H9 (cell line): ENCODE measurements around the gene CLDN22. TPM values are rescaled to one million over a fixed set of nuclear protein-coding genes. Genes with fewer than 3 reads are reported as not detected.

Source experiments
- DNase-seq: peaks from one replicate; pipeline ENCODE4 v3.0.0-alpha.2; 2017
- H2AFZ ChIP-seq: one replicate; pipeline ENCODE4 v1.6.1; 2013; ENCODE audit warnings: mild to moderate bottlenecking, low read length, control low read depth, moderate library complexity
- H2AK5ac ChIP-seq: 2 replicates; pipeline ENCODE4 v1.6.1; 2013; ENCODE audit warnings: low read length, control low read depth, mixed read lengths; ENCODE audit not compliant: insufficient read length
- H2BK120ac ChIP-seq: one replicate; pipeline ENCODE4 v1.6.1; 2013; ENCODE audit warnings: low read depth, mild to moderate bottlenecking, low read length, control low read depth, inconsistent platforms; ENCODE audit not compliant: poor library complexity, severe bottlenecking
- H2BK12ac ChIP-seq: 2 replicates; pipeline ENCODE4 v1.6.1; 2013; ENCODE audit warnings: low read length, control low read depth, mixed read lengths, low read depth; ENCODE audit not compliant: insufficient read length
- H2BK15ac ChIP-seq: 2 replicates; pipeline ENCODE4 v1.6.1; 2013; ENCODE audit warnings: low read depth, low read length, control low read depth
- H2BK20ac ChIP-seq: one replicate; pipeline ENCODE4 v1.6.1; 2013; ENCODE audit warnings: low read depth, mild to moderate bottlenecking, low read length, control low read depth, inconsistent platforms; ENCODE audit not compliant: poor library complexity, severe bottlenecking
- H2BK5ac ChIP-seq: 2 replicates; pipeline ENCODE4 v1.6.1; 2013; ENCODE audit warnings: low read length, control low read depth, mixed read lengths; ENCODE audit not compliant: insufficient read length
- H3K14ac ChIP-seq: 2 replicates; pipeline ENCODE4 v1.6.1; 2013; ENCODE audit warnings: low read length, control low read depth; ENCODE audit not compliant: insufficient read depth
- H3K18ac ChIP-seq: 2 replicates; pipeline ENCODE4 v1.6.1; 2013; ENCODE audit warnings: low read depth, mild to moderate bottlenecking, mixed read lengths, low read length, control low read depth; ENCODE audit not compliant: insufficient read length
- H3K23ac ChIP-seq: 2 replicates; pipeline ENCODE4 v1.6.1; 2013; ENCODE audit warnings: low read length, control low read depth, mixed read lengths, low read depth; ENCODE audit not compliant: insufficient read length
- H3K23me2 ChIP-seq: 2 replicates; pipeline ENCODE4 v1.6.1; 2013; ENCODE audit warnings: low read depth, mild to moderate bottlenecking, mixed read lengths, low read length, control low read depth; ENCODE audit not compliant: insufficient read length, poor library complexity, severe bottlenecking
- H3K27ac ChIP-seq: 2 replicates; pipeline ENCODE4 v1.5.1; 2013; ENCODE audit warnings: low read length, control low read depth, mixed read lengths, low read depth; ENCODE audit not compliant: insufficient read length
- H3K27me3 ChIP-seq: 2 replicates; pipeline ENCODE4 v1.6.1; 2013; ENCODE audit warnings: low read length, control low read depth, inconsistent platforms; ENCODE audit not compliant: insufficient read depth
- H3K4ac ChIP-seq: 2 replicates; pipeline ENCODE4 v1.6.1; 2013; ENCODE audit warnings: low read depth, mild to moderate bottlenecking, control low read depth, inconsistent platforms, low read length, moderate library complexity
- H3K4me1 ChIP-seq: 2 replicates; pipeline ENCODE4 v1.6.1; 2013; ENCODE audit warnings: low read length, control low read depth, inconsistent platforms; ENCODE audit not compliant: insufficient read depth
- H3K4me2 ChIP-seq: 2 replicates; pipeline ENCODE4 v1.6.1; 2013; ENCODE audit warnings: low read length, control low read depth, mixed read lengths; ENCODE audit not compliant: insufficient read length, insufficient read depth
- H3K56ac ChIP-seq: 2 replicates; pipeline ENCODE4 v1.6.1; 2013; ENCODE audit warnings: low read depth, mild to moderate bottlenecking, mixed read lengths, low read length, control low read depth; ENCODE audit not compliant: insufficient read length
- H3K79me1 ChIP-seq: 2 replicates; pipeline ENCODE4 v1.6.1; 2013; ENCODE audit warnings: low read depth, mild to moderate bottlenecking, moderate library complexity, low read length, control low read depth, inconsistent platforms; ENCODE audit not compliant: insufficient read depth, poor library complexity, severe bottlenecking
- H3K79me2 ChIP-seq: 2 replicates; pipeline ENCODE4 v1.6.1; 2013; ENCODE audit warnings: low read length, control low read depth, inconsistent platforms; ENCODE audit not compliant: insufficient read depth
- H3K9ac ChIP-seq: 2 replicates; pipeline ENCODE4 v1.6.1; 2013; ENCODE audit warnings: low read length, control low read depth, mixed read lengths; ENCODE audit not compliant: insufficient read length; ENCODE audit errors: extremely low read depth
- H3K9me3 ChIP-seq: one replicate; pipeline ENCODE4 v1.6.1; 2013; ENCODE audit warnings: low read depth, low read length, inconsistent platforms; ENCODE audit not compliant: control insufficient read depth
- H3T11ph ChIP-seq: one replicate; pipeline ENCODE4 v1.6.1; 2013; ENCODE audit warnings: mild to moderate bottlenecking, low read length, control low read depth, inconsistent platforms
- H4K20me1 ChIP-seq: one replicate; pipeline ENCODE4 v1.6.1; 2013; ENCODE audit not compliant: control insufficient read depth, insufficient read length, insufficient read depth
- H4K5ac ChIP-seq: 2 replicates; pipeline ENCODE4 v1.6.1; 2013; ENCODE audit warnings: low read depth, mild to moderate bottlenecking, mixed read lengths, low read length, control low read depth; ENCODE audit not compliant: insufficient read length
- H4K8ac ChIP-seq: replicated peaks from 2 replicates; pipeline ENCODE4 v1.6.1; 2013; ENCODE audit warnings: low read length, control low read depth, mixed read lengths, low read depth; ENCODE audit not compliant: insufficient read length
- H4K91ac ChIP-seq: 2 replicates; pipeline ENCODE4 v1.6.1; 2013; ENCODE audit warnings: low read depth, mild to moderate bottlenecking, moderate library complexity, mixed read lengths, low read length, control low read depth; ENCODE audit not compliant: insufficient read length
- H3K27ac Mint-ChIP-seq, 3 experiments: 2 replicates in 2 of 3; 3 replicates in 1 of 3; pipeline ENCODE4 v1.8.0; 2020 to 2021; ENCODE audit warnings: mixed read lengths in 3 of 3, mild to moderate bottlenecking in 1 of 3, moderate library complexity in 1 of 3
- H3K27me3 Mint-ChIP-seq: 2 replicates; pipeline ENCODE4 v1.8.0; 2021; ENCODE audit warnings: low read depth, mild to moderate bottlenecking, moderate library complexity, mixed read lengths
- H3K36me3 Mint-ChIP-seq, 3 experiments: 2 replicates in 2 of 3; 3 replicates in 1 of 3; pipeline ENCODE4 v1.8.0; 2020 to 2021; ENCODE audit warnings: low read depth in 3 of 3, mixed read lengths in 3 of 3; ENCODE audit not compliant: insufficient read depth in 1 of 3
- H3K4me1 Mint-ChIP-seq, 2 experiments: 2 replicates each; pipeline ENCODE4 v1.8.0; 2020; ENCODE audit warnings: mixed read lengths in 2 of 2
- H3K4me3 Mint-ChIP-seq, 2 experiments: 2 replicates in 1 of 2; 3 replicates in 1 of 2; pipeline ENCODE4 v1.8.0; 2020 to 2021; ENCODE audit warnings: mild to moderate bottlenecking in 2 of 2, mixed read lengths in 2 of 2, moderate library complexity in 1 of 2
- H3K9me3 Mint-ChIP-seq, 2 experiments: 2 replicates in 1 of 2; 3 replicates in 1 of 2; pipeline ENCODE4 v1.8.0; 2020; ENCODE audit warnings: mild to moderate bottlenecking in 2 of 2, mixed read lengths in 2 of 2, moderate library complexity in 1 of 2
- CTCF ChIP-seq: fragments of 200-600 bp; sonication (generic); conservative IDR thresholded peaks from 3 replicates; pipeline ENCODE4 v1.8.0; 2021; ENCODE audit warnings: antibody characterized with exemption, mild to moderate bottlenecking
- WGBS: extraction: QIAGEN DNeasy Blood & Tissue Kit; methylation state at CpG from one replicate; pipeline ENCODE4 v1.1.7; 2013; ENCODE audit warnings: missing lambda C conversion rate, low lambda C conversion rate, mixed read lengths; ENCODE audit not compliant: insufficient read length; ENCODE audit errors: extremely low coverage; 5-methylcytosine and 5-hydroxymethylcytosine counted together
- total RNA-seq: library from RNA; stranded (reverse); gene quantifications from 2 replicates; pipeline ENCODE4 v1.2.1, GENCODE V29; 2021

CLDN22 gene
- total RNA-seq, 1 experiment from 2014 or later: not detected

GRCh38 chr4:183314336-183314735 lies 5.7 kb downstream of the CLDN22 start:
- no peaks in the 10 kb centered on the region for H3K9me3 ChIP-seq
- H3K36me3 Mint-ChIP-seq: peaks cover 22 to 68% (median 51%) of the 10 kb centered on the region in 3 experiments

More at GRCh38 chr4:183314336-183314735, 5.7 kb downstream of the CLDN22 start:
- Histone ChIP-seq H3K14ac (no peak overlapping the region), H3K9ac (no peak overlapping the region), H3K23me2 (no peaks in the 10 kb centered on the region), H4K8ac (no peak overlapping the region), H2BK120ac (no peak overlapping the region), H3K79me1 (no peaks in the 10 kb centered on the region), H3K23ac (no peak overlapping the region), H3K4me2 (no peak overlapping the region), H4K91ac (no peak overlapping the region), H2AK5ac (no peak overlapping the region), H3K79me2 (no peaks in the 10 kb centered on the region), H3K27me3 (no peaks in the 10 kb centered on the region), H2BK15ac (no peak overlapping the region), H3K4me1 (no peaks in the 10 kb centered on the region), H3K18ac (no peak overlapping the region), H3K4ac (no peak overlapping the region), H4K20me1 (no peaks in the 10 kb centered on the region), H4K5ac (no peak overlapping the region), H3K27ac (no peak overlapping the region), H2BK12ac (no peak overlapping the region), H3T11ph (no peak overlapping the region), H2BK5ac (no peak overlapping the region), H2AFZ (no peak overlapping the region), H3K56ac (no peak overlapping the region), H2BK20ac (no peak overlapping the region)
- Mint-ChIP-seq H3K4me1 (no peaks in the 10 kb centered on the region), H3K27me3 (no peaks in the 10 kb centered on the region), H3K27ac (no peak overlapping the region), H3K9me3 (no peaks in the 10 kb centered on the region), H3K4me3 (no peak overlapping the region)
- no CpG with 5 or more reads among the region's 15 CpGs for WGBS
- no peak for DNase-seq
- TF ChIP-seq CTCF: no peak
